ENCODE data around the gene DCP1A.

DNA sequence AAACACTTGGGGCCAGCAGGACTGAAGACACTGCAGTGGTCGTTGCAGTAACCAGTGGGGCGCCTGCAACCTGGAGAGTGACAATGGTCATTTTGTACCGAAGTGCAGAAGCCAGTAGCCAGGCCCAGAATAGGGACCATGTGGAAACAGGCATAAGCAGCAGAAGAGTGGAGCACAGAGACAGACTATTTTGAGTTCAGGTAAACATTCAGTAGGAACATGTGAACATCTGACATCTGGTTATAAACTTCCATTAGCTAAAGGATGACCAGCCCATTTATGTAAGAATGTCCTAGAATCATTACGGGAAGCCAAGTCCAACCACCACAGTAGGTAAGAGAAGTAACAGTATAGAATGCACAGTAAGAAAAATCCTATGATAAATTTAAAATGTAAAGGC is 59.1 kb downstream of the DCP1A start:
- TF ChIP-seq CTCF (IDR thresholded peaks at IDR 0.05): no peak
- no peak for TF ChIP-seq POLR2A (IDR thresholded peaks at IDR 0.05)

Measured in tibial nerve (tissue), 3 donors.